NCI-H1092 (cell line): ENCODE results near the gene CYP46A1.

Source experiments
- DNase-seq: peaks from one replicate; lab custom pipeline; 2025; lab: John Stamatoyannopoulos, UW

CYP46A1 gene

DNA sequence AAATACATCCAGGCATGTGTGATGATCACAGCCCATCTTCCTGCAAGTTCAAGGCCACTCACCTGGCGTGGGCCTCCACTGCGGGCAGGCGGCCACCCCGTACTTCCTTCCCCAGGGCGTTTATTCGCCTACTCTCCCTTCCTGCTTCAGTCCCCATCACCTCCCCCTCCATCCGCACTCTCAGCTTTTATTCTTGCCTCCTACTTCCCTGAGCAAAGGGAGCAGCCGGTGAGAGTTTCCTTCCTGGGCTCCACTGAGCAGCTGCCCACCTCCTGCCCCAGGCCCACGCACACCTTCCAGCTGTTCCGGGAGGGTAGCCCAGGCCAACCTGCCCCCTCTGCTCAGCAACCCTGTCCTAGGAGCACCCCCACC is 4.1 kb downstream of the CYP46A1 start:
- DNase-seq, result no peak

DNA sequence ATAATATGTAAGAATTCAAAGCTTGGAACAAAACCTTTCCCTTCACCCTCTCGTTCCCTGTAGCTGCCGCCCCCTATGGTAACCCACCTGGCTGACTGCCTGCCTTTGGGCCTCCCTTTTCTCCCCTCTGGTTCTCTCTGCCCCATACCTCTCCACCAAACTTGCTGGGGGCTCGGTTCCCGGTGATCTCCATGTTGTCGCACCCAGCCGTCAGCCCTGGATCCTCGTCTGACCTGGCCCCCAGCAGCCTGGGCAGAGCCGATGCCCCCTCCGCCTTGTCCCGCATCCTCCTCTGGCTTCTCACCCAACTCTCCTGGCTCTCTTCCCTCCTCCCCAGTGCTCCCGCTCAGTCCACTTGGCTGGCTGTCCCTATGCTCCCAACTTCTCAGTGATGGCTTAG is 4.5 kb downstream of the CYP46A1 start:
- no peak for DNase-seq

DNA sequence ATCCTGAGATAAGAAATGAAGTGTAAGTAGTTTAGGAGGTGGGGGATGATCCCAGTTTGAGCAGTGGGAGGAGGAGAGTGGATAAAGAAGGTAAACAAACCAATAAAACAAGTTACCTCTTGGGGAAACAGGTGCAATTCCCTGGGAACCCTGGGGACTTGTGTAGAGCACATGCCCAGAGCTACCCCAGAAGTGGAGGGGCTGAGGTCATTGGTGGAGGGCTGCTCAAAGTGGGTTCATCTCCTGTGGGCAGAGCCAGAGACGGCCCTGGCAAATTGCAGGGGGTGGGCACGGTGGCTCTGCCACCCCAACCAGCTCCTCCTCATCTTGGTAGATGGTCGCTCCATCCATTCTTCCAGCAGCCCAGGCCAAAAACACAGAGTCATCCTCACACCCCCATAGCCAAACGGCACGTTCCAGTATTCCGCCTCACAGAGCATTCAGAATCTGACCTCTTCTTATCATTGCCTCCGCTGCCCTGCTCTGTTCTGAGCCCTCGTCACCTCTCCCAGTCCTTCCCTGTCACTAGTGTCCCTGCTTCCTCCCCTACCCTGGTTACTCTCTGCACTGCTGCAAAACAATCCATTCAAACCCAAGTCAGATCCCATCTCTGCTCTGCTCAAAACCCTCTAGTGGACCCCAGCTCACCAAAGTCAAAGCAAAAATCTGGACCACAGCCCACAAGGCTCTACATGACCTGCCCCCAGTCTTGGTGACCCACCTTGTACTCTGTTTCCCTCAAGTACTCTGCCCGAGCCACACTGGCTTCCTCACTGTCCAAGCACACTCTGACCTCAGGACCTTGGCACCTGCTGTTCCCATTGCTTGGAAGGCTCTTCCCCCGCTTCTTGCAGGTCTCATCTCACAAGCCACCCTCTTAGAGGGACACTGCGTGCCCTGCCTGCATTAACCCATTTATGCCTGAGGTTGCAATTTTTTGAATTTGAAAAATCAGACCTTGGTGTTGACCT is 5.5 kb downstream of the CYP46A1 start:
- no peak for DNase-seq

DNA sequence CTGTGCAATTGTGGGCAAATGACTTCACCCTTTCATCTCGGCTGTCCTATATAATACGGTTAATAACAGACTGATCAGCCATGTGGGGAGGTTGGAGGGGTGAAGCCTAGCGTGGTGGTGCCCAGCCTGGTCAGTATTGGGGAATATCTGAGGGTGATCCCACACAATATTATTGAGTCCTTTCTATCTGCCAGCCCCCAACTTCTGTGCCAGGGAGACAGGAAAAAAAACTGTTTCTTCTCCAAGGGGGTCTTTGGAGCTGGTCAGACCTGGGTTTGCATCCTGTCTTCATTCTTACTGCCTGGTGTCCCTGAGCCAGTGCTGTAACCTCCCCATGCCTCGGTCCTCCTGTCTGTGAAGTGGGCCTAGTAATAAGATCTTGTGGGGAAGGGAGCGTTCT is 6.5 kb downstream of the CYP46A1 start:
- no peak for DNase-seq

DNA sequence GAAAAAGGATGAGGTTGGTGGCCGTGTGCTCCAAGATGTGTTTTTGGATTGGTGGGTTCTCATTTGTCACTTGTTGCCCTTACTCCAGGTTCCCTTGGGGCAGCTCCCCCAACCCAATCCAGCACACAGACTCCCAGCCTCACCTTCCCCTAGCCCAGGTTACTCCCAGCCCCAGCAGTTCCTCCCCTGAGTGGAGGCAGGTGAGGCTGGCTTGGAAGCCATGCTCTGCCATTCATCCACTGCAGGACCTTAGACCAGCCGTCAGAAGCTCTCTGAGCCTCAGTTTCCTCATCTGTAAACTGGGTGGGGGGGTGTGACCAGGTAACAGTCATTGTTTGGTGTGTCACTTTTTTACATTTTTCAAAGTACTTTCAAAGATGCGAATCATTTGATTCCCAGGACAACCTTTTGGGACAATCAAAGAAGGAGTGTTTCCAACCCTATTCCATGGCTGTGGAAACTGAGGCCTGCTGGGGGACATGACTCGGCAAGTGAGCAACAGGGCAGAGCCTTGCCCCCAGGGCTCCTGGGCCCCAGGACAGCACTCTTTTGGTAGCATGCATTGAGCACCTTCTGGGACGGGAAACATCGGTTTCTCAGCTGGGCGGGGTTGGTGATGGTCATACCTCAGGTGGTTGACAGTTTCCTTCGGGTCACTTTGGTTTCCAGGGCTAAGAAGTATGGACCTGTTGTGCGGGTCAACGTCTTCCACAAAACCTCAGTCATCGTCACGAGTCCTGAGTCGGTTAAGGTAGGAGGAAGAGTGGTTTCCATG is 7.2 kb downstream of the CYP46A1 start:
- no peak for DNase-seq

DNA sequence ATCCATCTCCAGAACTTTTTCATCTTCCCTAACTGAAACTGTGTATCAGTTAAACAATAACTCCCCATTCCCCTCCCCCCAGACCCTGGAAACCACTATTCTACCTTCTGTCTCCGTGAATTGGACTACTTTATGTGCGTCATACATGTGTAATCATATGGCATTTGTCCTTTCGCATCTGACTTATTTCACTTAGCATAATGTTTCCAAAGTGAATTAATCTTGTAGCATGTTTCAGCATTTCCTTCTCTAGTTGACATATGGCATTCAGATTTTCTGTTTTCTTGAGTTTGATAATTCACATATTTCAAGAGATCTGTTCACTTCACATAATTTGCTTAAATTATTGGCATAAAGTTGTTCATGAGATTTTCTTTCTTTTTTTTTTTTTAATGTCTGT is 9.8 kb downstream of the CYP46A1 start:
- DNase-seq, result no peak

DNA sequence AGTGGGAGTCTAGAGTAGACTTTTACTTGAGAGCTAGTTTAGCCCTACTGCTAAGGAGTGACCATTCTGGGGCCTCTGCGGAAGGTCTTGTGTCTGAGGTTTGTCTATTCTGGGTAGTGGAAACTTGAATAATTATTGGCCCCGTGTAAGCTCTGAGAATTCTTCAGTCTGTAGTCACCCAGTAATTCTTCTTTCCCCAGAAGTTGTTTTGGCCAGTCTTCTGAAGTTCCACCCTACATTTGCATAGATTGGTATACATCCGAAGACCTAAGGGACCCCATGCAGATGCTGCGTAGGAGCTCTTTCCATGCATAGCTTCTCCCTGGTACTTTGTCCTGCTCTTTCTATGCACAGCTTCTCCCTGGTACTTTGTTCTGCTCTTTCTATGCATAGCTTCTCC is 12.8 kb downstream of the CYP46A1 start:
- DNase-seq, result no peak

DNA sequence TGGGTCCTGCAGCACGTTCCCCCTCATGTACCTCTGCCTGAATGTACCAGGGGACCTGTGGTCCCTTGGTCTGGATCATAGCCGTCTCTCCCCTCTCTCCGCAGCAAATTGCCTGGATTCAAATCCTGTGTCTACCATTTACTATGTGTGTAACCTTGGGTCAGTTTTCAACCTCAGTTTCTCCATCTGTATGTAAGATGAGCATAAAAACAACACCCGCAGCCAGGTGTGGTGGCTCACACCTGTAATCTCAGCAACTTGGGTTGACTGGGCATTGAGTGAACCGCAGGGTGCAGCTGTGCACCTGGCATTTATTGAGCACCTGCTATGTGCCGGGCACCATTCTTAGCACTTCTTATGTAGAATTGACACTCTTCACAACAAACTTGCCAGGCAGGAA is 14.1 kb downstream of the CYP46A1 start:
- DNase-seq, result no peak

DNA sequence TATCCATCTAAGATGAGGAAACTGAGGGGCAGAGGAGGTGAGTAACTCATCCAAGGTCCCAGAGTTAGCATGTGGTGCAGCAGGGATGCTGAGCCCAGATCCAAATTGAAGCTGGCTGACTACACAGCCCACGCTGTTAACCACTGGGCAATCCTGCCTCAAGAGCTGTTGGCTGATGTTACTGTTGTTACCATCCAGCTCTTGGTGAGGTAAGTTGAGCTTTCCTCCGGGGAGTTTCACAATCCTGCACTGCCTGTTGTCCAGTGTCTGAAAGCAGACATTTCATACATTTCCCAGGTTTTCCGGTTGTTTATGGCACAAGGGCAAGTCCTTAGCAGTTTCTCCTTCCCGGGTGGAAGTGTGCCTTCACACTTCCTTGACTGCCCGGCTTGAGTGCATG is 14.5 kb downstream of the CYP46A1 start:
- no peak for DNase-seq

DNA sequence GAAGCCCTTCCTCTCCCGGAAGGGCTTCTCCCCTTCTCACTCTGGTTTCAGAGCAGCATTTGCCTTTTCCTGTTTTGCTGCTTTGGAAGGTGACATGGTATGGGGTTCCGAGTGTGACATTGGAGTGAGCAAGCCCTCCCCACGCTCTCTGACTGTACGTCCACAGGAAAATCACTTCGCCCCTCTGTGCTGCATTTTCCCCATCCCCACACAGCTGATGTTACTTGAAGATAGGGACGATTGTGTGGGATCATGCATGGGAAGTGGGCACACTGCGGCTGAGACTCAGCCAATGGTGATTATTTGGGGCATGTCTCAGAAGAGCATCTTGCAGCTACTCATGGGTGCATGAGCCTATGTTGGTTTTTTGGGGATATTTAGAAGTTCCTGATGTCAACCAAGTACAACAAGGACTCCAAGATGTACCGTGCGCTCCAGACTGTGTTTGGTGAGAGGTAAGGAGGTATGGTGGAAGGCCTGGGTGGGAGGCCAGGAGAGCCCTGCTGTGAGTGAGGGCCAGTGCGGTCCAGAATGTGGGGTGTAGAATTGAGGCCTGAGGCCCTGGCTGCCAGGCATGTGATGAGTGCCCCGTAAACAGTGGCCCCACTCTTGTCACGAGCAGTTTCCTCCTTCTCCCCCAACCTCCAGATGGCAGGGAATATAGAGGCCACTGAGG is 15.1 kb downstream of the CYP46A1 start:
- no peak for DNase-seq

DNA sequence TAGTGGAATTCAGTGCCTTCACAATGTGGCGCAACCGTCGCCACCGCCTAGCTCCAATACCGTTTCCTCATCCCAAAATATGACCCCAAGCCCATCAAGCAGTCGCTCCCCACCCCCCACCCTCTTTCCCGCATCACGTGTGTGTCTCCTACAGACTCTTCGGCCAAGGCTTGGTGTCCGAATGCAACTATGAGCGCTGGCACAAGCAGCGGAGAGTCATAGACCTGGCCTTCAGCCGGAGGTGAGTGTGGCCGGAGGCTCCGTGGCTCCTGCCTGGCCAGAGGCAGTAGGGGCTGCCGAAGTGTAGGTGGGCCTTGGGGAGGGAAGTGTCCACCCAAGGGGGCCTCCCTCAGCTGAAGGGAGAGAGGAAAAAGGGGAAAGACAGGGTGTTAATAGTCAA is 15.8 kb downstream of the CYP46A1 start:
- no peak for DNase-seq

DNA sequence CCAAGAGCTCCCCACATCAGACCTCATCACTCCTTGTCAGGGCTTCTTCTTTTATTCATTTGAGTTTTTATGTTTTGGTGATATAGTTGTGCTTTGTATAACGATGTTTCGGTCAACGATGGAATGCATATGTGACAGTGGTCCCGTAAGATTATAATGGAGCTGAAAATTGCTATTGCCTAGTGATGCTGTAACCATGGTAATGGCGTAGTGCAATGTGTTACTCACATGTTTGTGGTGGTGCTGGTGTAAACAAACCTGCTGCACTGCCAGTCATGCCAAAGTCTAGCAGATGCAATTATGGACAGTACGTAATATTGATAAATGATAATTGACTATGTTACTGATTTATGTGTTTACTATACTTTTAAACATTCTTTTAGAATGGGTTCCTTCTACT is 16.3 kb downstream of the CYP46A1 start:
- DNase-seq, result no peak

DNA sequence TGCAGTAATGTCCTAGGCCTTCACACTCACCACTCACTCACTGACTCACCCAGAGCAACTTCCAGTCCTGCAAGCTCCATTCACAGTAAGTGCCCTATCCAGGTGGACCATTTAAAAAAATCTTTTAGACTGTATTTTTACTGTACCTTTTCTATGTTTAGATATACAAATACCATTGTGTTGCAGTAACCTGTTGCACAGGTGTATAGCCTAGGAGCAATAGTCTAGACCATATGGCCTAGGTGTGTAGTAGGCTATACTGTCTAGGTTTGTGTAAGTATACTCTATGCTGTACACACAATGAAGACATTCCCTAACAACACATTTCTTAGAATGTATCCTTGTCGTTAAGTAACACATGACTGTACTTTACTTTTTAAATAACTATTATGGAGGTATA is 17.2 kb downstream of the CYP46A1 start:
- no peak for DNase-seq

DNA sequence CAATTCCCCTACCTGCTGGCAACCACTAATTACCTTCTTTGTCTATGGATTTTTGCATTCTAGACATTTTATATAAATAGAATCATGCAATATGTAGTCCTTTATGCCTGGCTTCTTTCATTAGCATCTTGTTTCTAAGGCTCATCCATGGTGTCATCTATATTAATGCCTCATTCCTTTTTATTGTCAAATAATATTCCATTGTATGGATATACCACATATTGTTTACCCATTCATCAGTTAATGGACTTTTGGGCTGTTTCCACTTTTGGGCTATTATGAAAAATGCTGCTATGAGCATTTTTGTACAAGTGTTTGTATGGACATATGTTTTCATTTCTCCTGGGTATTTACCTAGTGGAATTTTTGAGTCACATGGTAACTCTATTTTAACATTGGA is 18.0 kb downstream of the CYP46A1 start:
- no peak for DNase-seq

DNA sequence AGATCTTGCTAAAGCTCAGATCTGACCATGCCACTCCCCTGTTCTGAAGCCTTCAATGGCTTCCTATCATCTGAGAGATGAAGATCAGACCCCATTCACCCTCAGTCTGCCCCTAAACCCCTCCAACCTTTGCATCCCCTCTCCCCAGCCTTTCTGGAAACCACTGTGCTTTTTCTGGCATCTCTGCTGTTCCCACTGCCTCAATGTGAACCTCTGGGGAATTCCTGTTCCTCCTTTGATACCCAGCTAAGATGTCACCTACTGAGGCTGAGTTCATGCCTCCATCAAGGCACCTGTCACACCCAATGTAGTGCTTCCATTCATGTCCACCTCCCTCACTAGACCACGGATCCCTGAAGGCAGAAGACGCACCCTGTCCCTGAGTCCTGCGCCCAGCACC is 19.3 kb downstream of the CYP46A1 start:
- no peak for DNase-seq

DNA sequence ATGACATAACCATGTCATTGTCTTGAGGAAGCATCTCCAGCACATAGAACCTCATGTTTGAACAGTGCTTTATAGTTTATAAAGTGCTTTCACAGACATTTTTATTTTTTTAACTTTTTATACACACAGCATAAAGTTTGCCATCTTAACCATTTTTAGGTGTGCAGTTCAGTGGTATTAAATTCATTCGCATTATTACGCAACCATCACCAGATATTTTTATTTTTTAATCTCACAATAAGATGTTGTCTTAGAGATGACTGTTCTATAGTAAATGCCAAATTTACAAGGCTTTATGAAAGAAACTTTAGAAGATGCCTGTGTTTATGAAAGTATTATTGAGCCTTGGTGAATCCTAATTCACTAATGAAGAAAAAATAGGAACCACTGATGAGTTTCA is 19.9 kb downstream of the CYP46A1 start:
- no peak for DNase-seq

DNA sequence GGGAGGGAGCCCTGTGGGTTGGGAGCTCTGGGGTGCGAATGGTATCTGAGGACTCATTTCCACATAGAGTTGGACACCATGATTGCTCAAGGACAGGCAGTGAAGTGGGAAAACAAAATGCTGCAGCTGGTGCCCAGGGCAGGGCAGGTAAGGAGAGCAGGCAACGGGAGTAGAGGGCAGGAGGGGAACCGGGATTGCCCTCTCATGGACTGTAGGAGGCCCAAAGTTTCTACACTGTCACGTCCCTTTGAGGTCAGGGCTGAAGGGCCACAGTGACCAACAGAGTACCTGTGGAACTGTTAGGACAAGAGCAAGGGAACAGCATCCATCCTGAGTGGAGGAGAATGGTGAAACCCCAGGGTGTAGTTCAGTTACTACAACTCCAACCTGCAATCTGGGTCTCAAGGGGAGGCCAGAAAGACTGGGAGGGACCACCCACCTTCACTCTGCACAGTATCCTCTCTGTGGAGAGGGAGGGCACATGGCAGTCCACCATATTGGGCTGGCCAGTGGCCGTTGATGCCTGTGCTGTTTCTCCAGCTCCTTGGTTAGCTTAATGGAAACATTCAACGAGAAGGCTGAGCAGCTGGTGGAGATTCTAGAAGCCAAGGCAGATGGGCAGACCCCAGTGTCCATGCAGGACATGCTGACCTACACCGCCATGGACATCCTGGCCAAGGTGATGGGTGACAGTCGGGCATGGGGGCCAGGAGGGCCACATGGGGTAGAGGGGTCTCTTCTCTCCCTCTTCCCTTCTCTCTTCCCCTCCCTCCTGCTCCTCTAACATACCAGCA is 22.2 kb downstream of the CYP46A1 start:
- no peak for DNase-seq

DNA sequence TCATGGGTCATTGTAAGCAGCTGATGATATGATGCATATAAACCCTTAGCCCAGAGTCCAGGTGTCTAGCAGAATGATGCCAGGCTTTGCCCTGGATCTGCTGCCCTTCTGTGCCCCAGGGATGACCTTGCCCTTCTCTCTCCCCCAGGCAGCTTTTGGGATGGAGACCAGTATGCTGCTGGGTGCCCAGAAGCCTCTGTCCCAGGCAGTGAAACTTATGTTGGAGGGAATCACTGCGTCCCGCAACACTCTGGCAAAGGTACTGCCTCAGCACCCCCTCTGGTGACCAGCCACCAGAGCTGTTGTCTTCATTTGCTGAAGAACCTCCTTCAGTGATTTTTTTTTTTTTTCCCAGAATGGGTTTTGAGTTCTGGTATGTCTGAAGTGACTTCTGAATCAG is 23.3 kb downstream of the CYP46A1 start:
- DNase-seq, result no peak

DNA sequence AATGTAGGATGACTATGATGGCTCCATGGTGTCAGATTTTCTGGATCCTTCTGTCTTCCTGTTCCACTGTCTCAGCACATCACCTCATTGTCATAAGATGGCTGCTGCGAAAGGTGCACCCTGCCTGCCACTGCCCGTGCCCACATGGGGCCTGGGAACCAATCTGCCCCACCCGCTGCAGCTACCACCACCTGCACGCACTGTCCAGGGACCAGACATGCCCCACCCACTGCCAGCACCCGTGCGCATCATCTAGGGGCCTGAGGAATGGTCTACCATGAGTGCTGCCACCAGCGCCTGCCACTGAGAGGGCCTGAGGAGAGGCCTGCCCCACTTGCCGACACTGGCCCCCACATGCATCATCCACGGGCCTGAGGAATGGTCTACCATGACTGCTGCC is 23.8 kb downstream of the CYP46A1 start:
- DNase-seq, result no peak

DNA sequence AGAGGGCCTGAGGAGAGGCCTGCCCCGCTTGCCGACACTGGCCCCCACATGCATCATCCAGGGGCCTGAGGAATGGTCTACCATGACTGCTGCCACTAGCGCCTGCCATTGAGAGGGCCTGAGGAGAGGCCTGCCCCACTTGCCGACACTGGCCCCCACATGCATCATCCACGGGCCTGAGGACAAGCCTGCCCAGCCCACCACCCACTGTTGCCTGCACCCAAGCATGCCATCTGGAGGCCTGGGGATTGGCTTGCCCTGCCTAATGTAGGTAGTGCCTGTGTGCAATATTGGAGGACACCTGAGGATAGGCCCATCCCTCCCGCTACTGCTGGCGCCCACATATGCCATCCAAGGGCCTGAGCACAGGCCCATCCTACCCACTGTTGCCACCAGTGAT is 24.4 kb downstream of the CYP46A1 start:
- DNase-seq, result no peak

DNA sequence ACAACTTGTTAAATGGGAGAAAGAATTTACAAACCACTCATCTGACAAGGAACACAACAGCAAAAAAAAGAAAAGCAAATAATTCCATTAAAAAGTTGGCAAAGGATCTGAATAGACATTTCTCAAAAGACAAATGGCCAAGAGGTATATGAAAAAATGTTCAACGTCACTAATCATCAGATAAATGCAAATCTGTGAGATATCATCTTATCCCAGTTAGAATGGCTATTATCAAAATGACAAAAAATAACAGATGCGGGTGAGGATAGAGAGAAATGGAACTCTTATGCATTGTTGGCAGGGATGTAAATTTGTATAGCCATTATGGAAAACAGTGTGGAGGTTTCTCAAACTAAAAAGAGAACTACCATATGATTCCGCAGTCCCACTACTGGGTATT is 29.9 kb downstream of the CYP46A1 start:
- DNase-seq, result no peak
